Measurements from ENCODE around the gene TMEM181.

The TMEM181 gene

GRCh38 chr6:158564243-158565121, 4.6 kb downstream of the TMEM181 start:
- TF ChIP-seq CTCF (IDR thresholded peaks at IDR 0.05; ENCODE audit: control insufficient read depth, insufficient read depth, low read depth, low read length, missing control alignments): no peak
- DNase-seq (ENCODE audit: low read depth): no peak

GRCh38 chr6:158565122-158565429, 5.2 kb downstream of the TMEM181 start:
- no peak for TF ChIP-seq CTCF (IDR thresholded peaks at IDR 0.05; ENCODE audit: control insufficient read depth, insufficient read depth, low read depth, low read length, missing control alignments)
- H3K4me3 ChIP-seq (ENCODE audit: control insufficient read depth, low read depth, low read length): no peak overlapping the region
- DNase-seq (ENCODE audit: low read depth): no peak

More at GRCh38 chr6:158564243-158565121, 4.6 kb downstream of the TMEM181 start:
- H3K4me3 ChIP-seq (ENCODE audit: control insufficient read depth, low read depth, low read length): no peak overlapping the region

GRCh38 chr6:158565482-158566040, 5.7 kb downstream of the TMEM181 start:
- TF ChIP-seq CTCF (IDR thresholded peaks at IDR 0.05; ENCODE audit: control insufficient read depth, insufficient read depth, low read depth, low read length, missing control alignments): no peak
- no peak overlapping the region for H3K4me3 ChIP-seq (ENCODE audit: control insufficient read depth, low read depth, low read length)
- no peak for DNase-seq (ENCODE audit: low read depth)

- TF ChIP-seq CTCF (IDR thresholded peaks at IDR 0.05; ENCODE audit: control insufficient read depth, insufficient read depth, low read depth, low read length, missing control alignments): no peak
- H3K4me3 ChIP-seq (ENCODE audit: control insufficient read depth, low read depth, low read length): no peak overlapping the region
- DNase-seq (ENCODE audit: low read depth): no peak
Observed at GRCh38 chr6:158566207-158566818, 6.4 kb downstream of the TMEM181 start.

GRCh38 chr6:158567152-158567551, 7.3 kb downstream of the TMEM181 start:
- no peak overlapping the region for H3K4me3 ChIP-seq (ENCODE audit: control insufficient read depth, low read depth, low read length)
- TF ChIP-seq CTCF (IDR thresholded peaks at IDR 0.05; ENCODE audit: control insufficient read depth, insufficient read depth, low read depth, low read length, missing control alignments): no peak
- no peak for DNase-seq (ENCODE audit: low read depth)

- no peak for TF ChIP-seq CTCF (IDR thresholded peaks at IDR 0.05; ENCODE audit: control insufficient read depth, insufficient read depth, low read depth, low read length, missing control alignments)
- no peak for DNase-seq (ENCODE audit: low read depth)
- no peak overlapping the region for H3K4me3 ChIP-seq (ENCODE audit: control insufficient read depth, low read depth, low read length)
Observed at GRCh38 chr6:158567871-158568401, 8.0 kb downstream of the TMEM181 start.
